COLO668 (cell line): ENCODE data around the gene VPS54.

Experiments
- DNase-seq: peaks from one replicate; lab custom pipeline; 2025; ENCODE audit not compliant: unreplicated experiment; lab: John Stamatoyannopoulos, UW

VPS54 gene

DNA sequence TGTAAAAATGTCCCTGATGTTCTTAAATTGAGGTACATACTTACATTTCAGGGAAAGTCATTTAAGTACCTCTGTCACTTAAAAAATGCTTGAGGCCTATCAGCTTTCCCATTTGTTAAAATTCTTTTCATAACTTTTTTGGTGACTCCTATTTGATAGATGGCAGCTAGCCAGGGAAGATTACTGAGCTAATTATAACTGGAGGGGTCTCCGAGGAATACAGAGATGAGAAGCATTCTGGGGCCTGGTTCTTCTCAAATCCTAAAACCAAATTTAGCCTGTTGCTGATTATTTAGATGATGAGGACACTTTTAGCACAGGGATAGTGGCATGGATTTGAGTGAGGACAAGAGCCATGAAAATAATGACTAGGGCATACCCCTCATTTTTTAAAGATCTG, 172.7 kb downstream of the VPS54 start:
- no peak for DNase-seq

DNA sequence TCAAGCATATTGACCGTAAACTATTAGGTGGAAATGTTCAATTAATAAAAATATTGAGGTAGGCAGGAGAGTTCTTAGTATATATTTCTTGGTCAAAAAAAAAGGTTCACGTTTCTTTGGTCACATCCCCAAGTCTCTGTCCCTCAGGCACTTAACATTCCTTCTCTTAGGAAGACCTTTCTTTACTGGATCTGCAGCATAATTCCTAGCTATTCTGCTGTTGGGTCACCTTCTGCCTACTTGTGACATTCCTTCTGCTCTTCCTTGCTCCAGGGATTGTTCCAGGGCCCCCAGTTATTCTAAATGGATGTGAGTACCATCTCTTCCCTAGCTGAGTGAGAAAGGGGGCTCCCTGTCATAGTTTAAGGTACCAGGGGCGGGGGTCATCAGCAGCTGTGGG, 173.4 kb downstream of the VPS54 start:
- DNase-seq, result no peak

DNA sequence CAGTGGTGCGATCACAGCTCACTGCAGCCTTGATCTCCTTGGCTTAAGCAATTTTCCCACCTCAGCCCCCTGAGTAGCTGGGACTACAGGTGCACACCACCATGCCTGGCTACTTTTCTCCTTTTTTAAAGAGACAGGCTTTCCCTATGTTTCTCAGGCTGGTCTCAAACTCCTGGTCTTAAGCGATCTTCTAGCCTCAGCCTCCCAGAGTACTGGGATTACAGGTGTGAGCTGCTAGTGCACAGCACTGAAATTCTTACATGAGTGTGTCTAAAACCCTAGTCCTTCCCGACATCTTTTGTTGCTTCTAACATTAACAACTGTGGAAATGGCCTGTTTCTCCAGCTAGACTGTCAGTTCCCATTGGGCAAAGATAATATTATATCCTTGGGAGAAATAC, 174.6 kb downstream of the VPS54 start:
- DNase-seq, result no peak

DNA sequence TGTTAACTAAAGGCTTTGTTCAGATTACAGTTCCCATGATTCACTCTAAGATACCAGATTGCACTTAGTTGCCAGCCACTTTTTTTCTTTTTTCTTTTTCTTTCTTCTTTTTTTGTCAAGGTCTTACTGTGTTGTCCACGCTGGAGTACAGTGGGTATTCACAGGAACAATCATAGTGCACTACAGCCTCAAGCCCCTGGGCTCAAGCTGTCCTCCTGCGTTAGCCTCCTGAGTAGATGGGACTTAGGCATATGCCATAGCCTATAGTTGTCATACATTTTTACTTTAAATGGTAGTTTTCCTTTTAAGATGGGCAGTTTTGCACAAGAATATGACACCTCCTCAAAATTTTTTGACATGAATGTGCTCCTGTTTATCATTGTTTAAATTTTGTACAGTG, 175.4 kb downstream of the VPS54 start:
- no peak for DNase-seq

DNA sequence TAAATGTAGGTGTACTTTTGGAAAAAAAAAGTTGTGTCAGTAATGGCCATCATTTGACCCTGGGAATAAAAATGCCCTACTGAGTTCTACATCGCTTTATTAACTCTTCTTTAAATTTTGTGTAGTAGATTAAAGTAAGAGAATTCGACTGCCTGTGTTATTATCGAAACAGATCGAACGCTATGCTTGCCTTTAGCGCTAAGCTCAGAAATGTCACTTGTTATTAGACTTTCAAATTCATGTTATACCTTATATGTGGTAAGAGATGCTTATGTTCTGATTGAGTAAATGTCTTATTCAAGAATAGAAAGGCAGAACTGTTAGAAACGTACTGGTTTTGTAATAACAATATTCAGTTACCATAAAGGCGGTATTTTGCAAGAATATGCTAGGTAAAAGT, 176.1 kb downstream of the VPS54 start:
- DNase-seq, result no peak

DNA sequence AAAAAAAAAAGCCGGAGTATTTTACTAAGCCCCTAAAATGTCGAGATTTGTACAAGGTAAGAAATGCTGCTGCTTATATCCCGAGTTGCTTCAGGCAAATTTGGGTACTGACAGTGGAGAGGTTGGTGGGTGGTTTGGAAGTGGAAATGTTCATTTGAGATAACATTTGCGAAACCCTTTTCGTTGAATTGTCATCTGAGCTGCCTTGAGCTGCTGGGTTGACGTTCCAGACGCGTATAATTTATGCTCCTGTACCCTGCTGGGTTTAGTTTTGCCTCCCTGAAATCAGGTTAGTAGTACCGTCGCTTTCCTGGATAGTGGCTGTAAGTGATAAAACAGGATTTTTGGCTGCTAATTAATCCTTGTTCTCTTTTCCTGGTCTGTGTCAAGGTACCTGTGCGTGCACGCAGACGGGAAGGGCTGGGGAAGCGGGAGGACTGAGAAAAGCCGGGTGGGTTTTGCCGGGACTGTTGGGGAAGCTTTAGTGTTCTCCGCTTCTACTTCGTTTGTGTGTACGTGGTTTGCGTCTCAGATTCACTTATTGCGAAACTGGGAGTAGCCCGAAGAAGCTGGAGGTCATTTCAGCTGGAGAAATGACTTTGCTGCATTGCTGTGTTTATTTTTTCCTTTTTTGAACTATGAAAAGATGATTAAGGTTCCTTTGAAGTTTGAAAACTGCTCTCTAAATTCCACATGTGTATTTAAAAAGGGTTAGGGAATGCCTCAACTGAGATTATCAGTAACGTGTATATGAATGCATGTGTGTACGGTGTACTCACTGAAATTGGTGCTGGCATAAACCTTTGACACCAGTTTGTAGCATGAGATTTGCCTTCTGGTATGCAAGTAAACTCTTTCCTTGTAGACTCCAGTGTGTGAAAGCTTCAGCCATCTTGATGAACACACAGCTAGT, 176.8 kb downstream of the VPS54 start:
- DNase-seq, result peak; percentile 29
